HL-60 (cell line): ENCODE data around the gene MMP19.

Source experiments
- DNase-seq, 2 experiments: peaks; one replicate each; pipeline ENCODE4 v3.0.0-alpha.2; 2010 to 2020; ENCODE audit warnings: low read depth in 1 of 2, low spot score in 1 of 2
- H3K27ac ChIP-seq: fragments of 250-450 bp; sonication (Bioruptor Pico); replicated peaks from 2 replicates; pipeline ENCODE4 v1.5.1; 2020; ENCODE audit warnings: mild to moderate bottlenecking, moderate library complexity
- H3K27me3 ChIP-seq: fragments of 250-450 bp; sonication (Bioruptor Pico); 2 replicates; pipeline ENCODE4 v1.5.1; 2021; ENCODE audit warnings: mild to moderate bottlenecking, moderate library complexity; ENCODE audit not compliant: insufficient read depth, poor library complexity, severe bottlenecking
- H3K4me3 ChIP-seq: replicated peaks from 2 replicates; pipeline ENCODE4 v1.5.1; 2011; ENCODE audit warnings: mild to moderate bottlenecking, control low read depth, low read length; ENCODE audit not compliant: insufficient read depth
- CTCF ChIP-seq: IDR thresholded peaks from one replicate; pipeline ENCODE4 v1.5.1; 2011; ENCODE audit warnings: low read length, control low read depth, inconsistent platforms; ENCODE audit not compliant: insufficient read depth
- GABPA ChIP-seq: IDR thresholded peaks from 2 replicates; pipeline ENCODE4 v1.6.1; 2012; ENCODE audit warnings: low read depth
- POLR2AphosphoS5 ChIP-seq: IDR thresholded peaks from 2 replicates; pipeline ENCODE4 v1.6.1; 2012; ENCODE audit warnings: low read depth
- REST ChIP-seq: IDR thresholded peaks from 2 replicates; pipeline ENCODE4 v1.6.1; 2012; ENCODE audit warnings: low read depth; ENCODE audit not compliant: insufficient replicate concordance
- SPI1 ChIP-seq: IDR thresholded peaks from 2 replicates; pipeline ENCODE4 v1.6.1; 2012; ENCODE audit warnings: low read depth, mild to moderate bottlenecking, borderline replicate concordance

The MMP19 gene

GRCh38 chr12:55817345-55818139 lies 25.2 kb downstream of the MMP19 start, which contains the start of the genes ORMDL2 and SARNP:
TSS of gene ORMDL2 (plus strand) at chr12:55818041. CDS start at chr12:55819000, 959 bp downstream.
TSS of gene SARNP (minus strand) at chr12:55817724. CDS start at chr12:55817701, 23 bp downstream.
- Histone ChIP-seq H3K27me3 (no peaks in the 10 kb centered on the region), H3K4me3 (peak within 1 kb of the TSS; percentile 78), H3K27ac (peak within 1 kb of the TSS; percentile 73)
- TF ChIP-seq POLR2AphosphoS5, result peak; percentile 61
- TF ChIP-seq REST, result peak; percentile 50
- TF ChIP-seq GABPA, result peak; percentile 76
- TF ChIP-seq CTCF, result no peak
- TF ChIP-seq SPI1, result peak; percentile 79; the same call in 1 of the 2 replicates
- peak; percentile 100 for DNase-seq

GRCh38 chr12:55816881-55817344 lies 25.8 kb downstream of the MMP19 start:
- DNase-seq, result no peak
- Histone ChIP-seq H3K27me3 (no peaks in the 10 kb centered on the region), H3K27ac (peak overlapping the region; percentile 73), H3K4me3 (peak overlapping the region; percentile 78)
- TF ChIP-seq SPI1 (no peak), CTCF (no peak), GABPA (no peak)

GRCh38 chr12:55815473-55815872 lies 27.3 kb downstream of the MMP19 start:
- TF ChIP-seq POLR2AphosphoS5 (no peak), CTCF (no peak), REST (no peak), SPI1 (no peak), GABPA (no peak)
- Histone ChIP-seq H3K4me3 (no peak overlapping the region; the same call in 1 of the 2 replicates), H3K27me3 (no peaks in the 10 kb centered on the region), H3K27ac (no peak overlapping the region)
- DNase-seq, result no peak
